GM19397 (cell line): ENCODE data around the gene GAS6.

Experiments
- ATAC-seq: cut with Tn5 transposase; IDR thresholded peaks from one replicate; pipeline ENCODE4 v1.9.1; 2021; ENCODE audit warnings: mild to moderate bottlenecking, moderate library complexity; ENCODE audit not compliant: unreplicated experiment

The GAS6 gene

DNA sequence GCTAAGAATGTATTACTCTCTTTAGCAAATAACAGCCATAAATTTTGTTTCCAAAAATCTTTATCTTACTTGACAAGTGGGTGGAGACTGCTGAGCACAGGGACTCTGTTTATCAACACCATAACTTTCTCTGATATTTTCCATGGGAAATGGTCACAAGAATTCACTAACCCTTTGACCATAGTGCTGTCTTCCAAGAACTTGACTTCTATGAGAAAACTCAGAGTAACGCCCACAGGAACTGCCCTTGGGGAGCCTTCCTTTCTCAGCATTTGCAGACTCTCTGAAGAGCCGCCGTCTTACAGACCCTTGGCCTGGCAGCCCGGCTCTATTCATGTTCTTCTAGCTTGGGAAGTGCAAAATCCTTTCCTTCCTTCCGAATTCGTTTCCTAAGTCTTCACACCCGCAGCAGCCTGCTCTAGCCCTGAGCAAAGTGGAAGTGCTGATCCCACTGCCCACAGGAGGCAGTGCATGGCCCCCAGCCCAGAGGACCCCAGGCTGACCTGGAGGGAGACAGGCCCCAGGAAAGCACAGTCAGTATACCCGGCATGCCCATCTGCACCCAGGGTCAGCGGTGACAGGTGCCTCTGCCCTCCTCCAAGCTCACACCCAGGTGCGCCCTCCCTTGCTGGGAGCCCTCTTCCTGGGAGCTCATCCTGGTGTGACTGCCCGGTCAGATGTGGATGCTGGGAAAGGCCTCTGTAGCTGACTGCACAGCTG, 10.2 kb downstream of the GAS6 start:
- ATAC-seq: no peak

DNA sequence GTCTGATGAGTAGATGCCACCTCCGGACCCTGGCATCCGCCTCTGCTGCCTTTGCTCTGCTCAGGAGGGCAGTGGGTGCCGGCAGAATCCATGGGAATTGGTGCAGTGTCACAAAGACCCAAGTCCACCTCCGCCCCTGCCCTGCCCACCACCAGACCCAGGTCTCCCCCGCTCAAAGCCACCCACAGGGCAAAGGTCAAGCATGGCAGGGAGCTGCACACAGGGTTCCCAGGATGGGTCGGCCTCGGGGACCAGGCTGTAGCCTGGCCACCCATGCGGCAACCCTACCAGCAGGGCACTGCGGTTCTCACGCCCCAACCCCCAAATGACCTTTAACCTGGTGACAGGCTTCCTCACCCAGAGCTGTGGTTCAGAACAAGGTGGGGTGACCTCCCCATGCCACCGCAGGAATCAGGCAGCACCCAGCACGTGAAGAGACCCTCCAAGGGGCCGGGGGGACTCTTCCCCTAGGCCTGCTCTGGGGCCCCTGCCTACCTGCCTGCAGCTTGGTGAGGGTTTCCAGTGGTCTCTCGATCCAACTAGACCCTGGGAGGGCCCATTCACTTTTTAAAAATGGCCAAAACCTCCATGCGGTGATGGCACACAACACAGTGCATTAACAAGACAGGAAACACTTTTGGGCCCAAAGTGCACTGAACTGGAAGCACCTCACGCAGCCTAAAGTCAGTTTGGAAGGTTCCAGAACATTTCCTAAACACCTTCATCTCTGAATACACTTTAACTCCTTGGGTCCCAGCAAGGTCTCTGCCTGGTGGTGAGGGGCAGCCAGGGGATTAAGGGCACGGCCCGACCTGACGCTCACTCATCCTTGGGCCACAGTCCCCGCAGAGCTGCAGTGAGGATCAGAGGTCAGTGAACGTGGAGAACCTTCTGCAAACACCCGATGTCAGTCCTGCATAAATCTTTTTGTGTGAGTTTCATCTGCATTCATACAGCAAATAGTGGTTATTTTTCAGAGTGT, 11.0 kb downstream of the GAS6 start:
- ATAC-seq: no peak

DNA sequence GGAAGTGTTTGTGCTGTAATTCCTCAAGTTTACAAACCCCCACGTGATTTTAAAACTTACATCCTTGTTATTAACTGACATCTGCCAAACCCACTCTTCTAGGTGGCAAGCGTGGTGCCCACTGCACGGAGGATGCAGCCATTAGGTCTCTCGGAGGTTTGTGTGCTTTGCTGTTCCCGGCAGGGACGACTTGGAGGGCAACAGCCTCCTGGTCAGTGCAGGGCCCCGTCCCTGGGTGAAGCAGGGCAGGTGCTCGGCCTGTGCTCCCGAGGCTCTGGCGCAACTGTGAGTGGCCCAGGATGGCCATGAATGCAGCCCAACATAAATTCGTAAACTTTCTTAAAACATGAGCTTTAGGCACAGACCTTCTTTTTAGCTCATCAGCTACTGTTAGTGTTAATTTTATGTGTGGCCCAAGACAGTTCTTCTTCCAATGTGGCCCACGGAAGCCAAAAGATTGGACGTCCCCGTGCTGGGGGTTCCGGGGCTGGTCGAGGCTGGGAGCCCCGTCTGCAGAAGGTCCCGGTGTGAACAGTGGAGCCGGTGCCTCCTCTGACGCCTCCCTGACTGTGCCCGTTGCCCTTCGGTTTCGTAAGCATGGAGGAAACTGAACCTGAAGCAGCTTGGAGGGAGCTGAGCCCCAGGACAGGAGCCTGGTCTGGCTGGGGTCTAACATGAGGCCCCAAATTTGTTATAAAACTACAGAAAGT, 11.9 kb downstream of the GAS6 start:
- no peak for ATAC-seq

DNA sequence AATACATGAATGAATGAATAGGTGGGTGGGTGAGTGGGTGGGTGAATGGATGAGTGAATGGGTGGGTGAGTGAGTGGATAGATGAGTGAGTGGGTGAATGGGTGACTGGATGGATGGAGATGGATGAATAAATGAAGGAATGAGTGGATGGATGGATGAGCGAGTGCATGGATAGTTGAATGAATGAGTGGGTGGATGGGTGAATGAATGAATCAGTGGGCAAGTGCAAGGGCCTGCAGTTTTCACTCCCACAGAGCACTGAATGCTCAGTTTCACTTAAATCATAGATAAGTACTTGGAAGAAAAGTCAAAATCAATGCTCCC, 12.4 kb downstream of the GAS6 start:
- ATAC-seq: no peak

DNA sequence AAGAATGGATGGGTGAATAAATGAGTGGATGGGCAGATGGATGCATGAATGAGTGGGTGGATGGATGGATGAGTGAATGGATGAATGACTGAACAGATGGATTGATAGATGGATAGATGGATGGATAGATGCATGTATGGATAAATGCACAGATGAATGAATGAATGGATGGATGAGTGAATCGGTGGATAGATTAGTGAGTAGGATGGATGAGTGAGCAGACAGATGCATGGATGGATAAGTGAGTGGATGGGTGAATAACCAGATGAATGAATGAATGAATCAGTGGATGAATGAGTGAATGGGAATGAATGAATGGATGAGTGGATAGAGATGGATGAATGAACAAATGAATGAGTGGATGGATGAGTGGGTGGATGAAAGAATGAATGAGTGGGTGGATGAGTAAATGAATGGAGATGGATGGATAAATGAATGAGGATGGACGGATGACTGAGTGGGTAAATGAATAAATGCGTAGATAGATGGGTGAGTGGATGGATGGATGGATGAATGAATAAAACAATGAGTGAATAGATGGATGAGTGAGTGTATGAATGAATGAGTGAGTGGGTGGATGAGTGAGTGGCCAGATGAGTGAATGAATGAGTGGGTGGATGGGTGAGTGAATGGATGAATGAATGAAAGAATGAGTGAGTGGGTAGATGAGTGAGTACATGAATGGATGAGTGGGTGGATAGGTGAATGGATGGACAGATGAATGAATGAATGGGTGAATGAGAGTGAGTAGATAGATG, 13.0 kb downstream of the GAS6 start:
- no peak for ATAC-seq

DNA sequence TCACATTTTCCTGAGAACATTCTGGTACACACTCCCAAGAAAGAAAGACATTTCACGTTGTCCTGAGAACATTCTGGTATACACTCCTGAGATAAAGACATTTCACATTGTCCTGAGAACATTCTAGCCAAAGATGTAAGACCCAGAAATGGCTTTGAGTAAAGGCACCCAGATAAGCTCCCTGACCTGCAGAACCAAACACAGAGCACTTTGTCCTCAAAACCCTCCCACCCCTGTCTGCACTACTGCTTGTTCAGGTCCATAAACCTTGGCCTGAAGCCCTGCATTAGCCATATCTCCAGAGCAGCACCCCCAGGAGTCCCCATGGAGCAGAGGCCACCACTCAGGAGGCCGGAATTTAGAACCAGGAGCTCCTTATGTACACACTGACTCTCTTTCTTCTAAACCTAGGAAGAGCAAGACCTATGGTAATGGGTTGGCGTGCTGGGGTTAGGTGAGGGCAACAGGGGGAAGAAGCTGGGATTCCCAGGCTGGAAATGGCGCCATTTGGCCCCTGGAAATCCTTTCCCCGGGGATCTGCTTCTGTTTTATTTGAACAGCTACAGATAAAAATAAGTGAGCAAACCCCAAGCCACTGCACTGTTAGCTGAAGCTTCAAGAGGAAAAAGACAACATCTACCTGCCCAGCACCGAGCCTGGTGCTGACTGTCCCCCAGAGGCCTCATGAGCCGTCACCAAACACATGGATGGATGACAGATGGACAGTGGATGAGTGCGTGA, 13.7 kb downstream of the GAS6 start:
- ATAC-seq: no peak

DNA sequence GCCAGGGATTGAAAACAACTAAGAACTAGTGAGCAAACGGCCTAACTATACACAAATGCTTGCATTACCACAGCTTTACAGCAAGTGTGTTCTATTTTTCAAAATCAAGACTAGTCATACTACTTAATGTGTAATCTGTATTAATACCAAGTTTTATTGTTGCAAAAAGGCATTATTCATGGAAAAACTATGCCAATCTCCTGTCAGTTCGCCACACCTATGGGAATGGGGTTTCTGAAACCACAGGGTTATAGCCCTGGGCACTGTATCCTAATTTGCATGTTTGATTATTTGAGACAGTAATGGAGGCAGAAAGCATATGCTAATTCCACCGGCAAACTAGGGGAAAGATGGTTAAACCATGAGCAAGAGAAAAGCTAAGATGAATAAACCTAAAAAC, 14.3 kb downstream of the GAS6 start:
- ATAC-seq: no peak

DNA sequence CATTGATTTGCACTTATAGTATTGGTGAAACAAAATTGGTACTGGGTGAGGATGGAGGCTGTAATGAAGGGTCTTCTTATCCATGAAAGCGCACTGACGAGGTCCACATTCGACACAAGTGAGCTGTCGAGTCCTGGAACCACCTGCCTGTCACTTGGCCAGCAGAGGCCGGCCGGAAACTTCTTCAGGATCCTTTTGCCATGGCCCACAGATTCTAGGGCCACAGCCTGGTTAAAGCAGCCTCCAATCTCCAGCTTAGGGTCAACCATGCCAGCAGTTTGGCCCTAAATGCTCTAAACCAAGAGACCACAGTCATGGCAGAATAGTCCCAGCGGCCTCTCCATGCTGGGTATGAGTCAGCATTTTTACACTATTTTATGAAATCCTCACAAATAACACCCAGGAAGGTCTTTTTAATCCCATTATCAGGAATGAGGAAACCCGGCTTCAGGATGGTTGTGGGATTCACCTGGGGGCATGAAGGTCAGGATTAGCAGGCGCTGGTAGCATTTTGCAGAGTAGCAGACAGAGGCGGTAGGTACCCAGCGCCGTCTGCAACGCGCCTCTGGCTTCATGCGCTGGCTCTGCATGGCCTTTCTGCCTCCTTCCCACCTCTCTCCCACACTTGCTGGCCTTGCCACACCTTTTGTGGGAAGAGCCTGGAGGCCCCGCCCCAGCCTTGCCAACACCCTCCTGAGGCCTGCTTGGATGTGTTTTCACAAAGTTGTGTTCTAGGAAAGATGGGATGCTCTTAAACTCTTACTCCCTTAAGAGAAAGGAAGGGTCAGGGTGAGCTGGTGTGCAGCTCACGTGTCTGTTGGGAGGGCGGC, 15.2 kb downstream of the GAS6 start:
- no peak for ATAC-seq

DNA sequence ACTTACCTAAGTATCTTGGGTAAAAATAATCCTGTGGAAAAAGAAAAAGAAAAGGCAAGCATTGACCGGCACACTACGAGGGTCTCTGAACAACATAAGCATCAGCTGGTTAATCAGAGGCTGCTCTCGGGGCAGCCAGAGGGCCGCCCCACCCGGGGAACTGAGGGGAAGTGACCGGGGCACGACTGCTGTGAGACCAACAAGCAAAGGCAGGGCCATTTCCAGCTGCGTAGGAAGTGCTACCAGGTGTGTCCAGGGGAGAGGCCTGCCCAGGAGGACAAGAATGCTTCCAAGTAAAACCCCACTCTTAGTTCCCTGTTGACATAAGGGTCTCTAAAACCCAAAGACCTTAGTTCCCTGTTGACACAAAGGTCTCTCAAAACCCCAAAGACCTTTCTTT, 15.9 kb downstream of the GAS6 start:
- no peak for ATAC-seq

DNA sequence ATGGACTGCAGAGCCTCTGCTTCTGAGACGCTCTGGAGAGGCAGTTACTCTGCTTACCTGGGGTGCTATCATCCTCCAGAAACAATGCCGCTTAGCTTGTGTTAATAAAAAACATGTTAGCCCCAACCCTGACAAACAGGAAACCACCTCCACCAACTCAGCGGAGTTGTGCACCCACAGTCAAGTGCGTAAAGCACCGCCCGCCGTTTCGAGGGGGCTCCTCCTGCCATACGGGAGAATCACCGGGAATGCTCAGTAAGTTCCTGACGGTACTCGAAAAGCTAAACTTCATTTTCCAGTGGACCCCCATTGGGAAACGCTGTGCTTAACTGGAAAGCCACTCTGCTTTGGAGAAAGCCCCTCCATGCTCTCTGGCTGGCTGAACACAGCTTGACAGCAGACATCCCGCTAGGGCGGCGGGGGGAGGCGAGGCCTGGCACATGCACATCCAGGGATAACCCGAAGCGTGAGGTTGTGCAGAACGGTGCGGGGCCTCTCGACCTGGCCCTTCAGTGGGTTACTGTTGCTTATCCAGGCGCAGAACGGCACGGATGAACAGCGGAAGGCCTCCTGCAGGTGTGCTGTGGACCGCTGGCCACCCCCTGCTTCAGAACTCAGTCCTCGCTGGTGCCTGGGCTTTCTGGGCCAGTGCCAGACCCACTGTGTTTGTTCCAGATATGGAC, 17.1 kb downstream of the GAS6 start:
- no peak for ATAC-seq

DNA sequence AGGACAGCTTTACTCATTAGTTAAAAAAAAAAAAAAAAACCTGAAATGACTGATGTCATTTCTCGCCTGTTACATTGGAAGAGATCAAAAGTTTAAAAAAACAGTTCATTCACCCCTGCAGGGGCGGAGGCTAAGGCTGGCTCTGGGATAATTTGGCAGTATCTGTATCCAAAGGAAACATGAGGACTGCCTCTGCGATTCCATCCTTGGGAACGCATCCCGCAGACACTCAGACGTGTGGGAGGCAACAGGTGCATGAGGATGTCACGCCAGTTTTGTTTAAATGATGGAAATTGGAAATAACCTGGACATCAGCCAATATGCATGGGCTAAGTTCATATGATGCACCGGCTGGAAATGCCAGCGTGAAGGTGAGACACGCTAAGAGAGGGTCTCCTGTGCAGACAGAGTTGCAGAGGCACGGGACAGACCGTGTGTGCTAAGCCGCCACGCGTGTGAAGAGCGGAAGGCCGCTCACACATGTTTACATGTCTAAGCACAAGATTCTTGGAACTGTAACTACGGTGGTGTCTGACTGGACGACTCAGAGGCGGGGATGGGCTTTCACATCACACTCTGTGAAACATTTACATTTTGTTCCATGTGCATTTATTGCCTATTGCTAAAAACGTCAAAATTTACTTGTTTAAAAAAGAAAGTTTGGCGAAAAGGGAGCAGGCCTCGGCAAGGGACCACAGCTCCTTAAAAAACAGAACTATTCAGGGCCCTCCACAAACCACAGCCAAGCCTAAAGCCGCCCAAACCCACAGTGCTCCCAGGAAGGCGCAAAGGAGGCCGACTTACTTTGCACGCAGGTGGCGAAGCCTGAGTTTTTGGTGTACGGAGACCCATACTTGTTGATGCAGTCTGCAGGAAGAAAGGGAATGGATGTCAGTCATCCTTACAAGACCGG, 17.9 kb downstream of the GAS6 start:
- ATAC-seq: no peak

DNA sequence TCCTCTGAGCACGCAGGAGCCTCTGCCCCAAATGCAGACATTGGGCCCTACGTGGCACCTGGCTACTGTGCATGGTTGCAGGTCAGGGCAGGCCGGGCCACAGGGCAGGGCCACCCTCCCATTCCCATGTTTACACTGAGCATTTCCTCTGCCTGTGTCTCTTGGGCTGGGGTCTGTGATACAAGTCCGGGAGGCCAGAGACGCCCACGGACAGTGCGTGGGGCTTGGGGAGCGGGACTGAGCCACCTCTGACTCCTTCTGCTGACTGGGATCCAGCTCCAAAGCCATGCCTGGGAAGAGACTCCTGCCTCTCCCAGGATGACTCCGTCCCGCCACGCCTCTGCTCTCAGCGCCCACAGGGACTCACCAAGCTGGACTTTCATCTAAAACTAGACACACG, 18.8 kb downstream of the GAS6 start:
- no peak for ATAC-seq

DNA sequence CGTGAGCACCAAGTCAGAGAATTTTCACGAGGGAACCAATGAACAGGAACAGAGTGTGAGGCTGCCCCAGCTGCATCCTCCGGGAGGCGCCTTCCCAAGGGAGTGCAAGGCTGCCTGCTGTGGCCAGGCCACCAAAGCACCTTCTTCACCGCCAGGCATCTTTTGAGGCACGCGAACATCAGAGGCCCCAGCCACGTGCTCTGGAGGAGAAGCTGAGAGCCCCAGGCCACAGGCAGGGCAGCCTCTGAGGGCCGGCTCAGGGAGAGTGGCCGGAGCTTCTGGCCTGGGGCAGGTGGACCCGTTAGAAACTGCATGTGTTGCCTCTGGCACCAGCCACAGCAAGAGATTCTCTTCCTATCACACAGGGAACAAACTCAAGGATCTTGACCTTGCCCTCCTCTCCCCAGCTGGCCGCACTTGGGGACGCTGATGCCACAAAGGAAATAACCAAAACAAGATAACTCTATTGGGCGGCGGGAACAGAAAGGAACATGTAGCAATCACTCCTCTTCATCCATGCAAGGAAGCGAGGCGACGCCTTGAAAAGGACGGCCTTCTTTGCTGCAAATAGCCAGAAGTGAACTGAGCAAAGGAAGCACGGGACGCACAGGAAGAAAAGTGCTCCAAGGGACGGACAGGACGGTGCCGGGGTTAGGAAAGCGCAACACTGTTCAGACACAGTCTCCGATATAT, 19.9 kb downstream of the GAS6 start:
- ATAC-seq: no peak

DNA sequence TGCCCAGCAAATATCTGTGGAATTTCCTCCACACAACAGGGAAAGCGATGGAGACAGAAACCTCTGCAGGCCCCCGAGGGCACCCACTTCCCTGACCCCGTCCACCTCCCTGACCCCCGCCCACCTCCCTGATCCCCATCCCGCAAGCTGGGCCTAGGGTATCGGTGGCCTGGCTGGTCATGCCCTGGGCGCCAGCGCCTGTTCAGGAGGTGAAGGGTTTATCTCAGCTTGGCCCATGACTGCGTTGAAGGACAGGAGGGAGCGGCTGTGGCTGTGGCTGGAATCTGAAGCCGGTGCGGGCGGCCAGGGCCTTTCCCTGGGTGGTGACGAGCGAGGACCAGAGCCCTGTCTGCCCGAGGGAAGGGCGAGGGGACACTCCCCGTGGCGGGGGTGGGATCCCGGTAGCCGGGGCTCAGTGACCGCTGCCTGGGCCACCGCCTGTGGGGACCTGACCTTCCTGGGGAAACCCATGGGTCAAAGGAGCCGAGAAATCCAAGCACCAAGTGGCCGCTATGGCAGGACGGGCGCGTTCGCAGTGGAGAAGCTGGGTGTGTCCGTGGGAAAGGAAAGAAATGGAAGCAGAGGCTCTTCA, 20.7 kb downstream of the GAS6 start:
- no peak for ATAC-seq

DNA sequence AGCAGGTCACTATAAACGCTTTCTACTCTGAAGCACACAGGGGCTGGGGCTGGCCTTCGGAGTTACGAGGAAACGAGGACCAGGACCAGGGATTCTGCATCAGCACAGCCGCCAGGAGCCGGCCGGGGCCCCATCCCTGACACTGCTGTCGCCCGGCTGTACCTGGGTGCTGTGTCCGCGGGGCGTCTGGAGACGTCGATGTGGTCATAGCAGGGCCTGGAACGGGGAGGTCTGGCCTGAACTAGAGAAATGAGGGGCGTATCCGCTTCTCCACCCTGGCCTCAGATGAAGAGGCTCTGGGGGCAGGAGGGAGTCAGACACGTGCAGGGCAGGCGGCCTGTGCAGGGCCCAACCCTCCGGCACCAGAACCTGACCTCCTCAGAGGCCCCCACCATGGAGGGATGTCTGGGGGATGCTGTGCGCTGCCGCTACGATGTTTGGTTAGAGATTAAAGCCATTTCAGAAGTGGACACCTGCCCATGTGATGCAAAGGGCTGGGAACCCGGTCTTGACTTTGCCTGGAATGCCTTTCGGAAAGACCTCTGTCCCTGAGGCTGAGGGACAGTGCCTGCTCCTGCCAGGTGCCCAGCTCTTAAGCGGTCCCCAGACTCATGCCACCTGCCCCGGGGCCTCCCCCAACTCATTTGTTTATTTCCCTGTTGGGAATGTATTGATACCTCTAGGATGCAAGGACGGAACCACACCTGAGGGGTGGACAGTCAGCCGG, 21.4 kb downstream of the GAS6 start:
- no peak for ATAC-seq

DNA sequence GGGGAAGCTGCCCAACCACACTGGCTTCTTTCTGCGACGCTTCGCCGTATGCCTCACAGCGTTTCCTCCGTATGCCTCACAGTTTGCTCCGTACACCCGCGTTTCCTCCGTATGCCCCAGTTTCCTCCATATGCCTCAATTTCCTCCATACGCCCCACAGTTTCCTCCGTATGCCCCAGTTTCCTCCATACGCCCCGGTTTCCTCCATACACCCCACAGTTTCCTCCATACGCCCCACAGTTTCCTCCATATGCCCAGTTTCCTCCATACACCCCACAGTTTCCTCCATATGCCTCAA, 22.6 kb downstream of the GAS6 start:
- no peak for ATAC-seq
